NCI-H1105 (cell line): Measurements from ENCODE around the gene MBTPS2.
"Not testable (repeated sequence)": the region's sequence is repeated elsewhere in the genome, so short reads cannot be mapped to it uniquely, and the experiment has no call there.

Experiments used
- DNase-seq: peaks from one replicate; lab custom pipeline; 2025; lab: John Stamatoyannopoulos, UW

The MBTPS2 gene

DNA sequence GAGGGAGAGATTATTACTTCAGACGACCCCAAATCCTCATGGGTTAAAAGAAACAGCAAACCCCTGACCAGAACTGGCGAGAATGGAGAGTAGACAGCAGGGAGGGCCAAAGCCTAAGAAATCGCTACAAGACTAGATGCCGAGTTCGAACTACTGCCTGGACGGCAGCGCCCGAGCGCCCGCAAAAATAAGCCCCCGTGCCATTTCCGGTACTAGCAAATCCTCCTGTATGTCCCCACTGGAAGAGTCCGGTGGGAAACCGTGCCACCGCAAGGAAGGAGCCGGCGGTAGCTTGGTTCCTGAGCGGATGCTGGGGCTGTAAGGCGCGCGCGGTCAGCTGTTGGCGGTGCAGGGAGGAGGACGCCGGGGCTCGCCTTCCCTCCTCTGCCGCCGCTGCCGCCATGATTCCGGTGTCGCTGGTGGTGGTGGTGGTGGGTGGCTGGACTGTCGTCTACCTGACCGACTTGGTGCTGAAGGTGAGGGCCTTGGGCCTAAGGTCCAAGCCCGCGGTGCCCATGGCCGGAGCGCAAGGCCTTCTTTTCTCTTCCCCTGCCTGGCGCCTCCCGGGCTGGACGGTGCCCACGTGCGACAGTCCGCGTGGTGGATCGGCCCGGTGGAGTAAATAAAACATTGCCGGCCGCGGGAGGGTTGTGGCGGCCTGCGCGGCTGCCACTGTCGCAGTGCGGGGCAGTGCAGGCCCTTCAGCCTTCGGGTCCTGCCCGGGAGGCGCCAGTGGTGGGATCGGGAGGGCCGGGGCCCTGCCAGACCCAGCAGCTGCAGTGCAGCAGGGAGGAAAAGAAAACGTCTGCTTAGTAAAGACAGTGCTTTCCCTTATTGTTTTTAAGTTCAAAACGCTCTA, at the start of gene MBTPS2:
Gene MBTPS2, plus strand, starts transcription at position 284 of the 859 bp plus-strand sequence. Its CDS starts 118 bp downstream, at position 402.
- peak; percentile 74 for DNase-seq

DNA sequence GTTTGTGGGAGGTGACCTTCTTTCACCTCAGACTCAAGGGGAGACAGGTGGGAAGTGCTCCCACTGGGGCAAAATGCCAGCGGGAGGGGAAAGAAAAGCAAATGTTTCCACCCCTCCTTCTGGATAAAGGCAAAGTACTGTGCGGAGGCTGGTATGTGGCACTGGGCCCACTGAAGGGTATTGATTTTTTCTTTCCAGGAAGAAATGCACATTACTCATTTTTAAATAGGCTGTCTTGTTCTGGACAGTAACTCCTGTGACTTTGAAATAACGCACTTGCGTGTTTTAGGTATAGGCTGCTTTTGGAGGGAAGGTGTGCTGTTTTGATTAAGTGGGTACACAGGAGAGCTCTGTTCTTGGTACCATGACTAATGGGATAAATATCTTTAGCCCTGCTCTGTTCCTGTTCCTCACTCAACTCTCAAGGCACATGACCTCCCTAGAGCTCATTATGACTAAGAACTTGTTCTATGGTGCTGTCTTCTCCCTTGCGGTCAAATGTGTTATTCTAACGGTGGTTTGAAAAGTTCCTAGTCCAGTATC, 40.7 kb upstream of the MBTPS2 start:
- DNase-seq: peak; percentile 60

DNA sequence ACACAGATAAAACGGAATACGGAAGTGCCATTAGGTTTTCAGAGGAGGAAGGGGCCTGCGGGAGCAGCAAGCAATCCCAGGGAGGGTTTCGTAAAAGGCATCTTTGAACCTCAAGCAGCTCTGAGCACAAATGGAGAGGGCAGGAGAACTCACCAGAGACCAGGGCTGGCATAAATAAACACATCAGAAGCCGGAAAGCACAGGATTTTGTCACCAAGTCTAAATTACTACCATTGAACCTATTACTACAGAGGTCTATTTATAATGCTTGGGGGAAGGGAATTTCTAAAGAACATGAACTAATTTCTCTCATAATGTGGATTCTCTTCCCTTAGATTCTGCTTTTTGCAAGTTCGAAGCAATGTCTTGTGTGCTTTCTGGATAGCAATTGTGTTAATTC, 39.6 kb upstream of the MBTPS2 start:
- no peak for DNase-seq

DNA sequence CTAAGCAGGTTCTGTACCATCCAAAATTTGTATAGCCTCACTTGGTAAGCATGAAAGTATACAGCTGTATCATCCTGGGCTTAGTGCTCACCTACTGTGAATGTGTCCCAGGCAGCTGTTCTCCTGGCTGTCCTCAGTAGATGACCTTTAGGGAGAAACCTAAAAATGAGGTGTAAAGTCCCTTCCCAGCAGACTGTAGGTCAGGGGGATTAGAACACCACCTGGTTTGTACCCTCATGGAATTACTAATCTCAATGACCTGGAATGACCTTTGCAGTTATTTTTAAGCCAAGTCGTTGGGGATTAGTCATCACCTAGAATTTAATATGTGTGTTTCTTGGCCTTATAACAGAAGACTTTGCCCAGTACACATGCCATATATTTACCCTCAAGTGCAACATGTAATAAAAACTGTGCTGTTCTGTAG, 39.1 kb upstream of the MBTPS2 start:
- DNase-seq: no peak

DNA sequence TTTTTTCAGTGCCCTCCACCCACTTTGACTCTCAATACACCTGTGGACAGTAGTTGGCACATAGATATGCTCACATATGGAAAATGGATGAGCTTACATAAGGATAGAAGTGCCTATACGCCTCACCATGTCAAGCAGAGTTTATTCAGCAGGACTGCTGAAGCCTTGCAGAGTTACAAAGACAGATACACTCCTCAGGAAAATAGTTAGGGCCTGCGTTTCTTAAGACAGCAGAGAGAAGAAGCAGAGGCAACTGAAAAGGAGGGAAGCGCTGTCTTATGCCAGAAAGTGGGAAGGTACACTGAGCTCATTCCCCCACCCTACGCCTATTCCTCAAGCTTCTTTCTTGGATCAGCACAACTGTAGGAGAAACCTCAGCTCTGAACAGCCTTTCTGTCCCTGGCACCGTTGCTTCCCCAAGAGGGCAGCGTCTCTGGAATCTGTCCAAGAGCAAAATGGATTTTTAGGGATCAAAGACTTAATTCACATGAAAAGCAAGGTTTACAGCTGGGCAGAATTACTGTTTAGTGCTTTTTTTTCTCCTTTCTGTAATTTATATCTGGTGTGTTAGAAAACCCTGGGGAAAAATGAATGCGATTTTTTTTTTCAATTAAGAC, 37.3 kb upstream of the MBTPS2 start:
- DNase-seq: no peak

DNA sequence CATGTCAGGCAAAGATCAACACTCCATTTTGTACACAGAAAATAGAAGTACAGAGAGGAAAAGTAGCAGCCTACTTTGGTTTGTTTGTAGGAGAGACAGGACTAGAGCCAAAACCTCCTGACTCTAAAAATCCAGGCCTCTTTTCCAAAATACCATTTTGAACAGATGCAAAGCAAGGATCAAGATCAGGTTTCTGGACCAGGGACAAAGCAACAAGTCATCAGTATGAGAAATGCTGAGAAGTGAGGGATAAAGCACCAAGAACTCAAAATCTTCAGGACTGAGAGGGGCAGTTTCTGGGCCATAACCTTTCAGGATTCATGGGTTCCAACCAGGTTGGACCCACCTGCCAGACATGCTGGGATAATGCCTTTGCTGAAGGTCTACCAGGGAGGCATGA, 36.6 kb upstream of the MBTPS2 start:
- no peak for DNase-seq

DNA sequence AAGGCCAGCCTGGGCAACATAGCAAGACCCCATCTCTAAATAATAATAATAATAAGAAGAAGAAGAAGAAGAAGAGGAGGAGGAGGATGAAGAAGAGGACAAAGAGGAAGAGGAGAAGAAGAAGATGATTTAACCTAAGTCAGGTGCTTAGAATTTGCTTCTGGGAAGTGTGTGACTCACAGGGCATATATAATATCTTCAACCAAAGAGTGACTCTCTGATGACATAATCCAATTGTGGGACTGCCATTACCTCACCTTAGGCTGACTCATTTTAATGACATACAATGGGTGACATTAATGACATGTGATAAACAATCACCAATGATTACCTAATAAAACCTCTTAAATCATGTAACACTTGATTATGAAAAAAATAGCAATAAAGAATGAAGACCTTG, 32.7 kb upstream of the MBTPS2 start:
- no peak for DNase-seq

DNA sequence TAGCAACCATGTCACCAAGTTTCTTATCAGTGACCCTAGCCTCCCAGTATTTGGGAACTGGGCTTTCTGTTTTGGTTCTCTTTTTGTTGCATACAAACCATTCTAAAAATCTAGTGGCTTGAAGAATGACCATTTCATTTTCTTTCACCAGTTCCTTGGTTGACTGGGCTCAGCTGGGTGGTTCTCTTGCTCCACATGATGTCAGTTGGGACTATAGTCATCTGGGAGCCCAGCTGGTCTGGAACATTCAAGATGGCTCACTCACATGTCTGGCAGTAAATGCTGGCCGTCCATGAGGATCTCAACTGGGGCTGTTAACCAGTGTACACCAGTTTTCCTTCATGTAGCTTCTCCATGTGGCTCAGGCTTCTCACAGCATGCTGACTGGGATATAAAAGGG, 27.6 kb upstream of the MBTPS2 start:
- DNase-seq: no peak

DNA sequence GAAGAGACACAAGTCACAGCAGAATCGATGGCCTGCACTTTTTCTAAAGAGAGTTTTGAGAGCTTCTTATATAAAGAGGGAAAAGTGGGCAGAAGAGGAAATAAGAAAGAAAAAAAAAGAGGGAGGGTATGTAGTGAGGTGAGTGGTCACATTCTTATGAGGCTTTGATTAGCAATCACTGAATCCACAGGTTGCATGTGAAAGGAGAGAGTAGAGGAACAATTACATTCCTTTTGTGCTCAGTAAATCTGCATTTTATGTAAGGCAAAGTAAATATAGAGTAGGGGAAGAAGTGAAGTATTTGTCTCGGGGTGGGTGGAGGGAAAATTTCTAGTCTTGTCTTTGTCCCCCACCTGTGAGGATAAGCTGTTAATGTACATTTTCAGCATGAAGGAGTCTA, 26.8 kb upstream of the MBTPS2 start:
- DNase-seq: no peak

DNA sequence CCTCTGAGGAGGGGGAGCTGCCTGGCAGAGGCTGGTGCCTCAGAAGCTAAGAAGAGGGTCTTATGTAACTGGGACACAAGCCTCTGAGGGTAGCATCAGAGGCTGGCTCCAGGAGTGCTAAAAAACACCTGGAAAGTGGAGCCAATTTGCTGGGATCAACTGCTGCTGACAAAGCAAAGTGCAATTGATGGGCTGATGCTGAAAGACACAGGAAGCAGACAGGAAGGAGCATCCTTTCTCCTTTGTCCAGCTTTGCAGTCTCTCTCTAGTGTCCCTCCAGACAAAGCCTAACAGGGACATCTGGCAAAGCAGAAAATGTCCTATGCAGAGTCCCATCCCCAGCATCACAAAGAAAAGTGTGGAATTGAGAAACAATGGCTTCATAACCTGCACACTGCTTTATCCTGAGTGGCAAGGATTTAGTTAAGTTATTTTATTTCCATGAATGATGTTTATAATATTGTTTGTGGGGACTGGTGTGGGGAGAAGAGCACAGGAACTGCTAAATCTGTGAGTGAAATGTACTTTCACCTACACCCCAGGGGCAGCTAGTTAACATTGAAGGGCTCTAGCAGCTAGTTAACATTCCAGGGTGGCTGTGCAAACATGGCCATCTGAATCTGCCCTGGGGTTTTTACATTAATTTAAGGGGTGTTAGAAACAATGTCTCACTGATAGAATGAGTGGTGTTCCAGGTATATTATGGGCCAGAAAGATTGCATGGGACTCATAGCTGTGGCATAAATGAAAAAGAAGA, 25.6 kb upstream of the MBTPS2 start:
- DNase-seq: no peak

DNA sequence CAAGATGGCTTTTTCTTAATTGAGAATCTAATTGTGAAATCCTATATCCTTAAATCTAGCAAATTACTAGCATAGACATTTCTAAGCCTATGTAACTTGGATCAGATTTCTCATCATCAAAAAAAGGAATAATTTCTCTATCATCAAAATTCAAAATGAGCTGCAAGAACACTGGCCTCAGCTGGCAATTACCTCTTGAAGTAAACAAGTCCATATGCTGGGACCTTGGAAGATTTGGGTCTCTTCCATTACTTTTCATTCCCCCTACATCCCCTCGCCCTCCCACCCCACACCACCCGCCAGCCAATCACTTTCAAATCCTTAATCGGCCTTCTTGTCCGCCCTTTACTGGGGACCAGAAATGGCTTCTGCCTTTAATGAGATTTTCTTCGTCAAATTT, 23.3 kb upstream of the MBTPS2 start:
- DNase-seq: no peak

DNA sequence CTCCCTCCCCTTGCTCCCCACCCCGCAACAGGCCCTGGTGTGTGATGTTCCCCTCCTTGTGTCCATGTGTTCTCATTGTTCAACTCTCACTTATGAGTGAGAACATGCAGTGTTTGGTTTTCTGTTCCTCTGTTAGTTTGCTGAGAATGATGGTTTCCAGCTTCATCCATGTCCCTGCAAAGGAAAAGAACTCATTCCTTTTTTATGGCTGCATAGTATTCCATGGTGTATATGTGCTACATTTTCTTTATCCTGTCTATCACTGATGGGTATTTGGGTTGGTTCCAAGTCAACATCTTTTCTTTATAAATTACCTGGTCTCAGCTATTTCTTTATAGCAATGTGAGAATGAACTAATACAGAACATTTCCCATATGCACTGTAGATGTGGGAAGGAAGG, 19.2 kb upstream of the MBTPS2 start:
- not testable (repeated sequence) for DNase-seq

DNA sequence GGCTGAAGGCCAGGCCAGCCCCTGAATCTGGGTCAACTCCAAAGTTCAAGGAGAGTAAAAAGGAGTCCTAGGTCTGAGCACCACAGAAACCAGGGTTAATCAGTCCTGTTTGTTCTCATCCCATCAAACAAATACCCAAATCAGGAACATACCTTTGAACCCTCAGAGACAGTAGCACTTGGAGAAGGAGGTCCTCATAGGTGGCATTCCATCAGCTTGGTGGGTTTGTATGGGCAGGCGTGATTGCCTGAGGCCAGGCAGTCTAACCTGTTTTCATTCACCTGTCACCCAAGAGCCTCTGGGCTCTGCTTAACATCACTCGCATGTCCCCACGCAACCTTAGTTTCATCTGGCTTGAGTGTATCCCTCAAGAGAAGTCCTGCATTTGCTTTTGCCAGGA, 17.5 kb upstream of the MBTPS2 start:
- no peak for DNase-seq

DNA sequence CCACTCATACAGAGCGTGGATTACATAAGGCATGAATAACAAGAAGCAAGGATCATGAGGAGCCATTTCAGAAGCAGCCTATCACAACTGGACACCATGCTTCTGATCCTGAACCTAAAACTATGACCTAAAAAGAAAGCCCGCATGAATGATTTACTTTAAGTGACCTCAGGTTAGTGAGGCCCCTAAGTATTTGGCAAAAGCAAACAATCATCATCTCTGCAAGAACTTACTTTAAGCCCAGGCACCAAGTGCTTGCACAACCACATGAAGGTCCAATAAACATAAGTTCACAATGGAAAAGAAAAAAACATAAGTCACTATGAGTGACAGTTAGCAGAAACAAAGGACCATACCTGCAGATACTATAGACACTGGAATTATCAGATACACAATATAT, 7.9 kb upstream of the MBTPS2 start:
- DNase-seq: no peak

DNA sequence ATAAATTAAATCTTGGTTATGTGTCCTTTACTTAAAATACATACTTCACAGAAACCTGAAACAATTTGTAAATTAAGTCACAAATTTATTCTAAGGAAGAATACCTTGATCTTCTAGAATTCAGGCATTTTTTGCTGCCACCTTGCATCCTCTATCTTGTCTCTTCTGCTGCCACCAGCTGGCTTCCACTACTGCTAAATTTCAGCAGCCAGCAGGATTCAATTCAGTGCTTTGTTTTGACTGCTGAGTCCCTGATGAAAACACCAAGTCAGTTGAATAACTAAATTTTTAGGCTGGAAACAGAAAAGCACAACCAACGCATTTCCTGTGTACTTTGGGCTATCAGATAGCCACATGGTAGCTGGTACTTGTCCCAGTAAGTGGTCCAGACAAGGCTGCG, 2.4 kb upstream of the MBTPS2 start:
- DNase-seq: no peak

DNA sequence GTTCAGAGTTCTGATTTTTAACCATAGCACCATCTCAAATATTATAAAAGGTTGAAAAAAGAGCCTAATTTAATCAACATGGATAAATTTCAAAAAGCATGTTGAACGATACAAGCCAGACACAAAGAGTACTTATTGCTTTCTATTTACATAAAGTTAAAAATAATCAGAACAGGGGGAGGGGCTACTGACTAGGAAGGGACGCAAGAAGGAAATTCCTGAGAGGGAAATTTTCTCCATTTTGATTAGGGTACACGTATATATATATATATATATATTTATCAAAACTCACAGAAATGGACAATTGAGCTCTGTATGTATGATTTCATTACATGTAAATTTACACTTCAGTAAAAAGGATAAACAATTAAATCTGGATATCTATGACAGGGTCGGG, 482 bp upstream of the MBTPS2 start:
- no peak for DNase-seq

DNA sequence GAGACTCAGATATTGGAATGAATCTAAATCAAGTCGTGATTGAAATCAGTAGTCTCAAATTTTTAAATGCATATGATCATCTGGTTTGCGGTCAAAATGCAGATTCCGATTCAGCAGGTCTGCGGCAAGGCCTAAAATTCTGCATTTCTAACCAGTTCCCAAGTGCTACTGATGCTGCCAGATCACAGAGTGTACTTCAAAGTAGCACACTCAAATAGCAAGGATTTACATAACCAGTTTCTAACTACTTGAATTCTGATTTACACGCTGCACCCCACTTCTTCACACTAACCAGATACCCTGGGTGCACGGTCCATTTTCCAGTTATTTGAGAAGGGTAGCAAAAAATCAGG, 752 bp downstream of the MBTPS2 start:
- DNase-seq: no peak

DNA sequence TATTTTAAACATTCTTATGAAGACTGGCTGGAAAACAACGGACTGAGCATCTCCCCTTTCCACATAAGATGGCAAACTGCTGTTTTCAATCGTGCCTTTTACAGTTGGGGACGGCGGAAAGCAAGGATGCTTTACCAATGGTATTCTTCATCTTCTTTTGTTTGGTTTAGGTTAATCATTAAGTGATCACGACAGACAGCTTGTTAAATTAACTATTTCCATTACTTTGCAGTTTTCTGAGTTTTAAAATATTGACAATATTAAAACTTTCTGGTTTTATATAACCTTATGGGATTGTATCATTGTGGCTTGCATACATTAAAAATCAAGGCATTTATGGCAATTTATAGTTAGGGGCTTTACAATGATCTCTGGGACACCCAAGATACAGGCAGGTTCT, 3.8 kb downstream of the MBTPS2 start:
- DNase-seq: no peak

DNA sequence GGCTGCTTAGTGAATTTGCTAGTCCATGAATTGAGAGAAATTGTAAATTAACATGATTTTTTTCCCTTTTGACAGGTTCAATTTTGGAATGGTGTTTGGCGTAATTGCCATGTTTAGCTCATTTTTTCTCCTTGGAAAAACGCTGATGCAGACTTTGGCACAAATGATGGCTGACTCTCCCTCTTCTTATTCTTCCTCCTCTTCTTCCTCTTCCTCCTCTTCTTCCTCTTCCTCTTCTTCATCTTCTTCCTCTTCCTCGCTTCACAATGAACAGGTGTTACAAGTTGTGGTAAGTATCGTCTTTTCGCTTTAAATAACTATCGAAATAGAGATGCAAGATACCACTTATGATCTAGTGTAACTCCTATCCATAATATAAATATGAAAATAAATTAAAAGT, 5.7 kb downstream of the MBTPS2 start:
- no peak for DNase-seq

DNA sequence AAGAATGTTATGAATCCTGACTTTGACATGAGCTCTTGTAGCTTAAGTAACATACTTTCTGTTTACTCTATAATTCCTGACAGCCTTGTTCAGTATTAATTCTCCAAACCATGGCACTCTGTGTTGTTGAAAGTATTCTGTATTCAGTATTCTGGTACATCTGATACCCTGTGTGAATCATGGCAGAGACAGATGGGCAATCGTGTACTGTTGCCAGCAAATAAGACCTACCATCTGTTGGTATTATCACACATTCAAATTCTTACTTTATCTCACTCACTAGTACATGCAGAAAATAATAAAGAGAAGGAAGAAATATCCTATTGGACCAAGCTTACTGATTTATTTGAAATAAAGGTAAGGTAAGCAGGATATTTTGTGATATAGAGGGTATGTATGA, 7.9 kb downstream of the MBTPS2 start:
- no peak for DNase-seq

DNA sequence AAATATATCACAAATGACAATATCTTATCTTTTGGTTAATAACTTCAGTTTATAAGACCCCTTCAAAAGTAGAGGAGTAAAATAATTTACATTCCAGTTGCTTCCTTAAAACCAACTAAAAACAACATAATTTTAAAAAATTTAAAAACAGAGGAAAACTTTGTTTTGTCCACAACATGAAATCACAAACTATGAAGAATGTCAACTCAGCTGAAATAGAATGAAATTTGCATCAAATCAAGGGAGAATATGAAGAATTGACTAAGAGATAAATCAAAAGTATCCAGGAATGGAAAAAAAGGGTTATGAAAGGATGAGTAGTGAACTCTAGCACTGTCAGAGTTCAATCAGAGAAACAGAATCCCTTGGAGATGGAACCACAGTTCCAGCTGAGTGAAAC, 14.2 kb downstream of the MBTPS2 start:
- DNase-seq: no peak

DNA sequence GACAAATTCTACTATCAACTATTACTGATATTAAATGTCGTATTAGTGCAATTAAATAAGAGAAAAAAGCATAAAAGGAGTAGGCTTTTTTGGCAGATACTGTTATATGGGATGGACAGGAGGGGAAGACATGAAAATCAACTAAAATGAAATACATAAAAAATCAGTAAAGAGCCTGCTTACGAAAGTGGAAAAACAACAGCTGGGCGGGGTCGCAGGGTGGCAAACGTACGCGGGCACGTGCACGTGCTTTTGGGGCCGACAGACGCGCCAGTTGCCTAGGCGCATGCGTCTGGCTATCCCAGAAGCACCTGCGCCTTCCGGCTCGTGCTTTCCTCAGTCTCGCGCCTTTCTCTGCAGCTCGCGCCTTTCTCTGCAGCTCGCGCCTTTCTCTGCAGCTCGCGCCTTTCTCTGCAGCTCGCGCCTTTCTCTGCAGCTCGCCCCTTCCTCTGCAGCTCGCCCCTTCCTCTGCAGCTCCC, 16.6 kb downstream of the MBTPS2 start, which contains the start of gene YY2:
Gene YY2, plus strand, starts transcription at position 51 of the 479 bp plus-strand sequence. CDS start 498 bp downstream, outside the sequence.
- DNase-seq: no peak
